SK-N-SH treated with all-trans-retinoic acid at 6 μM for 48 hours (cell line): ENCODE measurements around the gene DPP9.

ENCODE experiments used
- ATAC-seq: fragments of 200-7000 bp; cut with Tn5 transposase; 3 replicates; pipeline ENCODE4 v1.9.1; 2020; ENCODE audit warnings: mild to moderate bottlenecking, moderate library complexity
- BACH2 ChIP-seq: fragments of 250-450 bp; sonication (Bioruptor Pico); IDR thresholded peaks from 2 replicates; pipeline ENCODE4 v1.9.0; 2021; ENCODE audit warnings: mild to moderate bottlenecking, borderline replicate concordance
- CSDC2 ChIP-seq: fragments of 250-450 bp; sonication (Bioruptor Pico); IDR thresholded peaks from 2 replicates; pipeline ENCODE4 v1.5.0; 2020; ENCODE audit warnings: mild to moderate bottlenecking, moderate library complexity
- ESRRG ChIP-seq: fragments of 250-450 bp; sonication (Bioruptor Pico); IDR thresholded peaks from 2 replicates; pipeline ENCODE4 v1.6.1; 2021; ENCODE audit warnings: mild to moderate bottlenecking
- GLIS3 ChIP-seq: fragments of 250-450 bp; sonication (Bioruptor Pico); IDR thresholded peaks from 2 replicates; pipeline ENCODE4 v1.5.0; 2020; ENCODE audit warnings: mild to moderate bottlenecking, moderate library complexity
- ISL1 ChIP-seq: fragments of 250-450 bp; sonication (Bioruptor Pico); IDR thresholded peaks from 2 replicates; pipeline ENCODE4 v2.1.2; 2022; ENCODE audit warnings: mild to moderate bottlenecking, moderate library complexity
- PPARA ChIP-seq: fragments of 250-450 bp; sonication (Bioruptor Pico); IDR thresholded peaks from 2 replicates; pipeline ENCODE4 v1.5.0; 2020; ENCODE audit warnings: mild to moderate bottlenecking, borderline replicate concordance
- RARB ChIP-seq: fragments of 250-450 bp; sonication (Bioruptor Pico); IDR thresholded peaks from 2 replicates; pipeline ENCODE4 v1.8.0; 2021; ENCODE audit warnings: mild to moderate bottlenecking, moderate library complexity
- SNAI2 ChIP-seq: fragments of 250-450 bp; sonication (Bioruptor Pico); IDR thresholded peaks from 2 replicates; pipeline ENCODE4 v1.5.0; 2020; ENCODE audit warnings: mild to moderate bottlenecking, moderate library complexity
- TCF4 ChIP-seq: fragments of 250-450 bp; sonication (Bioruptor Pico); IDR thresholded peaks from 2 replicates; pipeline ENCODE4 v1.8.0; 2021; ENCODE audit warnings: mild to moderate bottlenecking, moderate library complexity, borderline replicate concordance
- ZC3H10 ChIP-seq: fragments of 250-450 bp; sonication (Bioruptor Pico); IDR thresholded peaks from 2 replicates; pipeline ENCODE4 v1.5.1; 2021; ENCODE audit warnings: mild to moderate bottlenecking, moderate library complexity
- ZFP3 ChIP-seq: fragments of 250-450 bp; sonication (Bioruptor Pico); IDR thresholded peaks from 2 replicates; pipeline ENCODE4 v1.5.0; 2020; ENCODE audit warnings: mild to moderate bottlenecking, moderate library complexity
- ZFP30 ChIP-seq: fragments of 450-650 bp; formaldehyde crosslinking; IDR thresholded peaks from 2 replicates; pipeline ENCODE4 v1.5.0; 2022; ENCODE audit warnings: mild to moderate bottlenecking, moderate library complexity
- ZNF8 ChIP-seq: fragments of 450-650 bp; formaldehyde crosslinking; IDR thresholded peaks from 2 replicates; pipeline ENCODE4 v1.5.0; 2020; ENCODE audit warnings: mild to moderate bottlenecking, moderate library complexity
- TF ChIP-seq, protein P1 (sequence below): fragments of 250-450 bp; sonication (Bioruptor Pico); IDR thresholded peaks from 2 replicates; pipeline ENCODE4 v1.5.0; 2020; ENCODE audit warnings: mild to moderate bottlenecking, moderate library complexity
- TF ChIP-seq, protein P2 (sequence below): fragments of 250-450 bp; sonication (Bioruptor Pico); IDR thresholded peaks from 2 replicates; pipeline ENCODE4 v1.5.1; 2021; ENCODE audit warnings: mild to moderate bottlenecking, moderate library complexity
- TF ChIP-seq, protein P3 (sequence below): fragments of 250-450 bp; sonication (Bioruptor Pico); IDR thresholded peaks from 2 replicates; pipeline ENCODE4 v1.8.0; 2020; ENCODE audit warnings: mild to moderate bottlenecking, moderate library complexity, borderline replicate concordance
- TF ChIP-seq, protein P4 (sequence below): fragments of 250-450 bp; sonication (Bioruptor Pico); IDR thresholded peaks from 2 replicates; pipeline ENCODE4 v1.8.0; 2021; ENCODE audit warnings: low read depth, mild to moderate bottlenecking, moderate library complexity, borderline replicate concordance

The DPP9 gene

DNA sequence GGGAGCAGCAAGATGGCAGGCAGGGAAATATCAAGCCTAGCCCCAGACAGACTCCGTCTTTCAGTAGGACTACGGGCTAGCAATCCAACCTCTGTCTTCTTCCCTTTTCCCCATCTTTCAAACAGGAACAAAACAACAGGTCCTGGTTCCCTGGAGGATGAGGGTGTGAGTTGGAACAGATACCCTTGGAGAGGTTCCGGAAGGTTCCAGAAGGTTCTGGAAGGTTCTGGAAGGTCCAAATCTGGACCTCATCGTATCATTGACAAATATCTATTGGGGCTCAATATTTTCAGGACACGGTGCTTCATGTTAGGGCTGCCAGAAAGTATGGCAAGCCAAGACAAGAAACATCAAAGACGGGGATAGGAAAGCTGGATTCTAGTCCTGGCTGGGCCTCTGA lies 39.4 kb upstream of the DPP9 start:
- TF ChIP-seq, protein P1, sequence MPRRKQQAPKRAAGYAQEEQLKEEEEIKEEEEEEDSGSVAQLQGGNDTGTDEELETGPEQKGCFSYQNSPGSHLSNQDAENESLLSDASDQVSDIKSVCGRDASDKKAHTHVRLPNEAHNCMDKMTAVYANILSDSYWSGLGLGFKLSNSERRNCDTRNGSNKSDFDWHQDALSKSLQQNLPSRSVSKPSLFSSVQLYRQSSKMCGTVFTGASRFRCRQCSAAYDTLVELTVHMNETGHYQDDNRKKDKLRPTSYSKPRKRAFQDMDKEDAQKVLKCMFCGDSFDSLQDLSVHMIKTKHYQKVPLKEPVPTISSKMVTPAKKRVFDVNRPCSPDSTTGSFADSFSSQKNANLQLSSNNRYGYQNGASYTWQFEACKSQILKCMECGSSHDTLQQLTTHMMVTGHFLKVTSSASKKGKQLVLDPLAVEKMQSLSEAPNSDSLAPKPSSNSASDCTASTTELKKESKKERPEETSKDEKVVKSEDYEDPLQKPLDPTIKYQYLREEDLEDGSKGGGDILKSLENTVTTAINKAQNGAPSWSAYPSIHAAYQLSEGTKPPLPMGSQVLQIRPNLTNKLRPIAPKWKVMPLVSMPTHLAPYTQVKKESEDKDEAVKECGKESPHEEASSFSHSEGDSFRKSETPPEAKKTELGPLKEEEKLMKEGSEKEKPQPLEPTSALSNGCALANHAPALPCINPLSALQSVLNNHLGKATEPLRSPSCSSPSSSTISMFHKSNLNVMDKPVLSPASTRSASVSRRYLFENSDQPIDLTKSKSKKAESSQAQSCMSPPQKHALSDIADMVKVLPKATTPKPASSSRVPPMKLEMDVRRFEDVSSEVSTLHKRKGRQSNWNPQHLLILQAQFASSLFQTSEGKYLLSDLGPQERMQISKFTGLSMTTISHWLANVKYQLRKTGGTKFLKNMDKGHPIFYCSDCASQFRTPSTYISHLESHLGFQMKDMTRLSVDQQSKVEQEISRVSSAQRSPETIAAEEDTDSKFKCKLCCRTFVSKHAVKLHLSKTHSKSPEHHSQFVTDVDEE (CRISPR knock-in tag): no peak
- TF ChIP-seq SNAI2 (CRISPR knock-in tag) (no peak), RARB (no peak), GLIS3 (CRISPR knock-in tag) (no peak), ISL1 (CRISPR knock-in tag) (no peak)
- TF ChIP-seq, protein P2, sequence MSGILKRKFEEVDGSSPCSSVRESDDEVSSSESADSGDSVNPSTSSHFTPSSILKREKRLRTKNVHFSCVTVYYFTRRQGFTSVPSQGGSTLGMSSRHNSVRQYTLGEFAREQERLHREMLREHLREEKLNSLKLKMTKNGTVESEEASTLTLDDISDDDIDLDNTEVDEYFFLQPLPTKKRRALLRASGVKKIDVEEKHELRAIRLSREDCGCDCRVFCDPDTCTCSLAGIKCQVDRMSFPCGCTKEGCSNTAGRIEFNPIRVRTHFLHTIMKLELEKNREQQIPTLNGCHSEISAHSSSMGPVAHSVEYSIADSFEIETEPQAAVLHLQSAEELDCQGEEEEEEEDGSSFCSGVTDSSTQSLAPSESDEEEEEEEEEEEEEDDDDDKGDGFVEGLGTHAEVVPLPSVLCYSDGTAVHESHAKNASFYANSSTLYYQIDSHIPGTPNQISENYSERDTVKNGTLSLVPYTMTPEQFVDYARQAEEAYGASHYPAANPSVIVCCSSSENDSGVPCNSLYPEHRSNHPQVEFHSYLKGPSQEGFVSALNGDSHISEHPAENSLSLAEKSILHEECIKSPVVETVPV (CRISPR knock-in tag): no peak
- TF ChIP-seq, protein P3, sequence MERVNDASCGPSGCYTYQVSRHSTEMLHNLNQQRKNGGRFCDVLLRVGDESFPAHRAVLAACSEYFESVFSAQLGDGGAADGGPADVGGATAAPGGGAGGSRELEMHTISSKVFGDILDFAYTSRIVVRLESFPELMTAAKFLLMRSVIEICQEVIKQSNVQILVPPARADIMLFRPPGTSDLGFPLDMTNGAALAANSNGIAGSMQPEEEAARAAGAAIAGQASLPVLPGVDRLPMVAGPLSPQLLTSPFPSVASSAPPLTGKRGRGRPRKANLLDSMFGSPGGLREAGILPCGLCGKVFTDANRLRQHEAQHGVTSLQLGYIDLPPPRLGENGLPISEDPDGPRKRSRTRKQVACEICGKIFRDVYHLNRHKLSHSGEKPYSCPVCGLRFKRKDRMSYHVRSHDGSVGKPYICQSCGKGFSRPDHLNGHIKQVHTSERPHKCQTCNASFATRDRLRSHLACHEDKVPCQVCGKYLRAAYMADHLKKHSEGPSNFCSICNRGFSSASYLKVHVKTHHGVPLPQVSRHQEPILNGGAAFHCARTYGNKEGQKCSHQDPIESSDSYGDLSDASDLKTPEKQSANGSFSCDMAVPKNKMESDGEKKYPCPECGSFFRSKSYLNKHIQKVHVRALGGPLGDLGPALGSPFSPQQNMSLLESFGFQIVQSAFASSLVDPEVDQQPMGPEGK (CRISPR knock-in tag): no peak
- TF ChIP-seq, all 23 proteins: peak for 0
- no peak for ATAC-seq

DNA sequence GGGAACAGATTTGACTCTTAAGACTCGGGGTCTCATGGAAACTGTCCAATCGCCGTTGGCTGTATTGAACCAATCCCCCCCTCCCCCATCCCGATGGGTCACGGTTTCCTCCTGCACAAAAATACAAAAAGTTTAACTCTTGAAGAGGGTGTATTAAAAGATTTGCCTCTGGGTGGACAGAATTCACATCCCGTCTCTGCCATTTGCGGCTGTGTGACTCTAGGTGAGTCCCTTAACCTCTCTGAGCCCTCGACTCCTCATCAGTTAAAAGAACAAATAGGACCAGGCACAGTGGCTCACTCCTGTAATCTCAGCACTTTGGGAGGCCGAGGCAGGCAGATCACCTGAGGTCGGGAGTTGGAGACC lies 36.6 kb upstream of the DPP9 start:
- ATAC-seq: no peak
- no peak for TF ChIP-seq TCF4 (CRISPR knock-in tag)
- no peak for TF ChIP-seq ESRRG (CRISPR knock-in tag)
- TF ChIP-seq ISL1 (CRISPR knock-in tag): no peak
- no peak for TF ChIP-seq PPARA
- no peak for TF ChIP-seq SNAI2 (CRISPR knock-in tag)
- TF ChIP-seq ZC3H10 (CRISPR knock-in tag): no peak
- TF ChIP-seq, protein P1 (CRISPR knock-in tag): no peak
- TF ChIP-seq ZFP30 (CRISPR knock-in tag): no peak
- no peak for TF ChIP-seq ZNF8
- TF ChIP-seq CSDC2 (CRISPR knock-in tag): no peak
- TF ChIP-seq, protein P3 (CRISPR knock-in tag): no peak
- no peak for TF ChIP-seq BACH2 (CRISPR knock-in tag)
- TF ChIP-seq ZFP3 (CRISPR knock-in tag): no peak

DNA sequence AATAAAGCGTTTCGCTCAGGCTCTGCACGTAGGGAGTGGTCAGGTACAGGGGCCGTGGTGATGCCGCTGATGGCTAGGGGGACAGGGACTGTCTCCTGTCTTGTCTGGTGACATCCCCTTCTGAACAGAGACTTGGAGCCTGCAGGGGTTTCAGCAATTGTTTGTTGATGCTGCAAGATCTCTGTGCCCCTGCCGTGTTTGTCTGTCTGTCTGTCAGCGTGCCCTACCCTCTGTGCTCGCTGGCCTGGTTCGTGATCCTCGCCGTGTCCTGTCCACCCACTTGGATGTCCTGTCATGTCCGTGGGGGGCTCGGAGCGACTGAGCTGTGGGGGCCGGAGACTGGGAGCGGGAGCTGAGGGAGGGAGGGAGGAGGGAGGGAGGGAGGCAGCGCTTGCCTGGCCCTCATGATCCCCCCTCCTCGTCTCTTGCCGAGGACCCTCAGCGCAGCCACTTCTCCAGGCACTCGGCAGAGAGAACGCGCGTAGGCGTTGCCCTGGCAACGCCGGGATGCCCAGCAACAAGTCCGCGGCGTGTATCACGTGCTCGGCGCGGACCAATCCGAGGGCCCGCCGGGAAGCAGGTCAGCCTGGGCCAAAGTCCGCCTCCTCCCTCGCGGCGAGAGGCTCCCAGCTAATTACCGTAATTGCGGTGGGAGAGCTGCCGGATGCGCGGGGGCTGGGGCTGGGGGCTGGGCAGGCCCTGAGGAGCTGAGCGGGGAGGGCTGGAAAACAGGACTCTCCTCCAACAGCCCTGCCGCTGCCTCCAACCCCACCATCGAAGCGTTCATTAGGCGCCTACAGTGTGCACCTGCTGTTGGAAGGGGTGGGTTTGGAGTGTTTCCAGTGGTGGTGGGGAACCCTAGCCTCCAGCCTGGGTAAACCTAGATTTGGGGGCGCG lies 36.0 kb upstream of the DPP9 start:
- TF ChIP-seq ISL1 (CRISPR knock-in tag) (no peak), BACH2 (CRISPR knock-in tag) (no peak), ZNF8 (no peak)
- TF ChIP-seq, protein P4, sequence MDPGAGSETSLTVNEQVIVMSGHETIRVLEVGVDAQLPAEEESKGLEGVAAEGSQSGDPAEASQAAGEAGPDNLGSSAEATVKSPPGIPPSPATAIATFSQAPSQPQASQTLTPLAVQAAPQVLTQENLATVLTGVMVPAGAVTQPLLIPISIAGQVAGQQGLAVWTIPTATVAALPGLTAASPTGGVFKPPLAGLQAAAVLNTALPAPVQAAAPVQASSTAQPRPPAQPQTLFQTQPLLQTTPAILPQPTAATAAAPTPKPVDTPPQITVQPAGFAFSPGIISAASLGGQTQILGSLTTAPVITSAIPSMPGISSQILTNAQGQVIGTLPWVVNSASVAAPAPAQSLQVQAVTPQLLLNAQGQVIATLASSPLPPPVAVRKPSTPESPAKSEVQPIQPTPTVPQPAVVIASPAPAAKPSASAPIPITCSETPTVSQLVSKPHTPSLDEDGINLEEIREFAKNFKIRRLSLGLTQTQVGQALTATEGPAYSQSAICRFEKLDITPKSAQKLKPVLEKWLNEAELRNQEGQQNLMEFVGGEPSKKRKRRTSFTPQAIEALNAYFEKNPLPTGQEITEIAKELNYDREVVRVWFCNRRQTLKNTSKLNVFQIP (CRISPR knock-in tag): no peak
- TF ChIP-seq, protein P3 (CRISPR knock-in tag): peak; percentile 34; the same call in 1 of the 2 replicates
- TF ChIP-seq, all 23 proteins: peak for 1
- peak; percentile 100 for ATAC-seq
